OCI-LY7 (cell line): ENCODE measurements around the gene KIRREL3. TPM values are rescaled to one million over a fixed set of nuclear protein-coding genes. Genes with fewer than 3 reads are reported as not detected.

Experiments used
- BruUV-seq: library from RNA; stranded (reverse); fragments of 400-500 nt; replicated peaks from 2 replicates; lab custom pipeline; 2021; lab: Mats Ljungman, UMichigan
- CTCF ChIA-PET: fragments of 300-600 bp; sonication (Branson Sonifier 250); formaldehyde crosslinking; loops from one replicate; lab custom pipeline; 2022; ENCODE audit warnings: antibody characterized with exemption; ENCODE audit not compliant: unreplicated experiment; lab: Charles Lee
- POLR2A ChIA-PET: fragments of 300-600 bp; sonication (Branson Sonifier 250); formaldehyde crosslinking; loops from one replicate; lab custom pipeline; 2022; ENCODE audit warnings: antibody characterized with exemption; lab: Charles Lee
- DNase-seq: peaks from one replicate; pipeline ENCODE4 v3.0.0-alpha.2; 2015; ENCODE audit warnings: low spot score
- H2AFZ ChIP-seq: fragments of 200-600 bp; sonication (generic), shearing (Covaris generic); 2 replicates; pipeline ENCODE4 v1.6.1; 2014; ENCODE audit warnings: mild to moderate bottlenecking, antibody characterized with exemption, low read length, moderate library complexity
- H3K27ac ChIP-seq: fragments of 200-600 bp; sonication (generic); 2 replicates; pipeline ENCODE4 v1.5.1; 2014; ENCODE audit warnings: mixed run types, low read depth, mild to moderate bottlenecking, moderate library complexity, low read length, inconsistent platforms; ENCODE audit not compliant: poor library complexity, severe bottlenecking
- H3K36me3 ChIP-seq: fragments of 200-600 bp; sonication (generic); 2 replicates; pipeline ENCODE4 v1.6.1; 2014; ENCODE audit warnings: mild to moderate bottlenecking, antibody characterized with exemption, low read length, moderate library complexity, mixed read lengths; ENCODE audit not compliant: insufficient read depth
- H3K4me1 ChIP-seq: fragments of 200-600 bp; sonication (generic); 2 replicates; pipeline ENCODE4 v1.5.1; 2014; ENCODE audit warnings: mild to moderate bottlenecking, low read length; ENCODE audit not compliant: insufficient read depth, poor library complexity, severe bottlenecking
- H3K4me2 ChIP-seq: fragments of 200-600 bp; sonication (generic); 2 replicates; pipeline ENCODE4 v1.6.1; 2014; ENCODE audit warnings: mild to moderate bottlenecking, low read length
- H3K4me3 ChIP-seq: fragments of 200-600 bp; sonication (generic); 2 replicates; pipeline ENCODE4 v1.5.1; 2014; ENCODE audit warnings: mild to moderate bottlenecking, low read depth, low read length; ENCODE audit not compliant: poor library complexity, severe bottlenecking
- H3K79me2 ChIP-seq: fragments of 200-600 bp; sonication (generic); 2 replicates; pipeline ENCODE4 v1.6.1; 2016; ENCODE audit warnings: low read depth, mild to moderate bottlenecking, low read length, moderate library complexity, mixed read lengths; ENCODE audit not compliant: insufficient read depth
- H3K9me2 ChIP-seq: fragments of 200-600 bp; sonication (generic); 2 replicates; pipeline ENCODE4 v1.6.1; 2016; ENCODE audit warnings: mild to moderate bottlenecking, low read length, mixed read lengths; ENCODE audit not compliant: insufficient read depth
- H3K9me3 ChIP-seq: fragments of 200-600 bp; sonication (generic); 2 replicates; pipeline ENCODE4 v1.6.1; 2014; ENCODE audit warnings: mild to moderate bottlenecking, mixed run types, low read length, mixed read lengths
- H4K20me1 ChIP-seq: fragments of 200-600 bp; sonication (generic); 2 replicates; pipeline ENCODE4 v1.6.1; 2014; ENCODE audit warnings: mild to moderate bottlenecking, antibody characterized with exemption, low read length, moderate library complexity, mixed read lengths; ENCODE audit not compliant: insufficient read depth
- EZH2phosphoT487 ChIP-seq: fragments of 200-600 bp; sonication (generic); IDR thresholded peaks from 2 replicates; pipeline ENCODE4 v1.6.1; 2018; ENCODE audit warnings: low read depth, borderline replicate concordance, mild to moderate bottlenecking, mixed run types, antibody characterized with exemption, low read length, moderate library complexity, mixed read lengths
- intact Hi-C: fragments of 100-400 bp; cut with micrococcal nuclease; formaldehyde crosslinking; loops from one replicate; pipeline ENCODE4 v1.10.0; 2022; ENCODE audit not compliant: unreplicated experiment
- total RNA-seq, 2 experiments: library from RNA; depleted of rRNA in 1 of 2; stranded (reverse); fragments of >200 nt in 1 of 2; shearing (Covaris generic) in 1 of 2; gene quantifications; 2 replicates each; pipeline ENCODE4 v1.2.3, GENCODE V29; 2014 to 2022
- TF ChIP-seq, protein P1 (sequence below): fragments of 200-600 bp; sonication (generic); conservative IDR thresholded peaks from 2 replicates; pipeline ENCODE4 v1.5.1; 2014; ENCODE audit warnings: mild to moderate bottlenecking, antibody characterized with exemption, low read length, moderate library complexity, mixed read lengths

Gene KIRREL3
- total RNA-seq, 2 experiments from 2014 or later: not detected

GRCh38 chr11:126663749-126664592, 336.6 kb downstream of the KIRREL3 start:
- no peaks in the 10 kb centered on the region for H3K9me2 ChIP-seq
- CTCF ChIA-PET: no interaction called here
- H2AFZ ChIP-seq: no peak overlapping the region
- no peaks in the 10 kb centered on the region for H3K9me3 ChIP-seq
- H3K4me1 ChIP-seq: no peaks in the 10 kb centered on the region
- TF ChIP-seq, protein P1, sequence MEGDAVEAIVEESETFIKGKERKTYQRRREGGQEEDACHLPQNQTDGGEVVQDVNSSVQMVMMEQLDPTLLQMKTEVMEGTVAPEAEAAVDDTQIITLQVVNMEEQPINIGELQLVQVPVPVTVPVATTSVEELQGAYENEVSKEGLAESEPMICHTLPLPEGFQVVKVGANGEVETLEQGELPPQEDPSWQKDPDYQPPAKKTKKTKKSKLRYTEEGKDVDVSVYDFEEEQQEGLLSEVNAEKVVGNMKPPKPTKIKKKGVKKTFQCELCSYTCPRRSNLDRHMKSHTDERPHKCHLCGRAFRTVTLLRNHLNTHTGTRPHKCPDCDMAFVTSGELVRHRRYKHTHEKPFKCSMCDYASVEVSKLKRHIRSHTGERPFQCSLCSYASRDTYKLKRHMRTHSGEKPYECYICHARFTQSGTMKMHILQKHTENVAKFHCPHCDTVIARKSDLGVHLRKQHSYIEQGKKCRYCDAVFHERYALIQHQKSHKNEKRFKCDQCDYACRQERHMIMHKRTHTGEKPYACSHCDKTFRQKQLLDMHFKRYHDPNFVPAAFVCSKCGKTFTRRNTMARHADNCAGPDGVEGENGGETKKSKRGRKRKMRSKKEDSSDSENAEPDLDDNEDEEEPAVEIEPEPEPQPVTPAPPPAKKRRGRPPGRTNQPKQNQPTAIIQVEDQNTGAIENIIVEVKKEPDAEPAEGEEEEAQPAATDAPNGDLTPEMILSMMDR: no peak
- no peak for TF ChIP-seq EZH2phosphoT487
- no peaks in the 10 kb centered on the region for H3K79me2 ChIP-seq
- no peaks in the 10 kb centered on the region for H4K20me1 ChIP-seq
- no peak overlapping the region for H3K4me2 ChIP-seq
- no peaks in the 10 kb centered on the region for H3K36me3 ChIP-seq
- H3K4me3 ChIP-seq: no peak overlapping the region
- POLR2A ChIA-PET: interaction anchor here (0.7 kb wide), 1 partner anchor 346 kb away, joined by 4 read pairs; no protein-coding TSS in a partner anchor
- no TSS peak for BruUV-seq
- DNase-seq: no peak
- H3K27ac ChIP-seq: no peak overlapping the region
- intact Hi-C loops: no loop called here

DNA sequence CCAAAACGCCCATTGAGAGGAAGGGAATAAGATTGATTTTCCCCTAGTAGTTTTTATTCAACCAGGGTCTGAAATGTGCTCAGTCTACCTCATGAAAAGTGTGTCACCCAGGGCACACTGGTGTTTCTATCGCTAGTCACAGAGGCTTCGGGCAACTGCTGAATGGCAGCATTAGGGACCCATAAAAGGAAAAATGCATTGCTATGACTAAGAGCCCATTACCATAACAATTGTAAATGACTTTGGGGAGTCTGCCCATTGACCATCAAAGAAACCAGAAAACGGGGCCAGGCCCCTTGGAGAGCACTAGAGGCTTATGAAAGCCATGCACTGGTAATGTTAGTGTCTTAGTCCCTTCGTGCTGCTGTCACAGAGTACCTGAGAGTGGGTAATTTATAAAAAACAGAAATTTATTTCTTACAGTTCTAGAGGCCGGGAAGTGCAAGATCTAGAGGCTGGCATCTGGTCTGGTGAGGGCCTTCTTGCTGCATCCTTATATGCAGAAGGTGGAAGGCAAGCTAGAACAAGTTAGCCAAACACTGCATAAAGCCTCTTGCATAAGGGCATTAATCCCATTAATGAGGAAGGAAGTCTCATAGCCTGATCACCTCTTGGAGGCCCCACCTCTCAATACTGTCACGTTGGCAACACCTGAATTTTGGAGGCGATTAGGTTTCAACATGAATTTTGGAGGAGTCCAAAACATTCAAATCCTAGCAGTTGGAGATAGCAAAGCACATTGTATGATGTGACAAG, 338.4 kb downstream of the KIRREL3 start:
- Histone ChIP-seq H3K9me3 (no peaks in the 10 kb centered on the region), H3K4me2 (no peak overlapping the region), H2AFZ (no peak overlapping the region), H3K4me3 (no peak overlapping the region), H4K20me1 (no peaks in the 10 kb centered on the region), H3K79me2 (no peaks in the 10 kb centered on the region), H3K36me3 (no peaks in the 10 kb centered on the region), H3K4me1 (no peaks in the 10 kb centered on the region), H3K9me2 (no peaks in the 10 kb centered on the region), H3K27ac (no peak overlapping the region)
- no peak for TF ChIP-seq EZH2phosphoT487
- TF ChIP-seq, protein P1: no peak
- no peak for DNase-seq
- no TSS peak for BruUV-seq
- POLR2A ChIA-PET: no interaction called here
- intact Hi-C loops: no loop called here
- CTCF ChIA-PET: no interaction called here
